Muscle layer of colon (tissue), 2 donors: ENCODE measurements around the gene NXN.
"Not testable (repeated sequence)": the region's sequence is repeated elsewhere in the genome, so short reads cannot be mapped to it uniquely, and the experiment has no call there.

Experiments
- H3K27ac ChIP-seq: one replicate; pipeline ENCODE4 v1.7.0; 2013; ENCODE audit warnings: low read depth, mild to moderate bottlenecking, low read length, moderate library complexity
- H3K27me3 ChIP-seq, 2 donors: one replicate each; pipeline ENCODE4 v1.7.0; 2013; ENCODE audit warnings: low read length in 2 of 2, mild to moderate bottlenecking in 2 of 2; ENCODE audit not compliant: insufficient read depth in 2 of 2, control insufficient read depth in 1 of 2
- H3K36me3 ChIP-seq: one replicate; pipeline ENCODE4 v1.7.0; 2013; ENCODE audit warnings: mild to moderate bottlenecking, low read length; ENCODE audit not compliant: insufficient read depth
- H3K4me1 ChIP-seq: one replicate; pipeline ENCODE4 v1.7.0; 2013; ENCODE audit warnings: mild to moderate bottlenecking, low read length; ENCODE audit not compliant: insufficient read depth
- H3K4me3 ChIP-seq, 2 donors: one replicate each; pipeline ENCODE4 v1.7.0; 2013; ENCODE audit warnings: low read length in 2 of 2, low read depth in 1 of 2, mild to moderate bottlenecking in 1 of 2, moderate library complexity in 1 of 2
- H3K9ac ChIP-seq: one replicate; pipeline ENCODE4 v1.7.0; 2013; ENCODE audit warnings: low read length
- H3K9me3 ChIP-seq: one replicate; pipeline ENCODE4 v1.7.0; 2013; ENCODE audit warnings: mild to moderate bottlenecking, low read length
- donor health status: abdominal sarcoma.
- donor health status: Adenocarcinoma of cecum.

The NXN gene

GRCh38 chr17:753418-753817 lies 226.2 kb downstream of the NXN start:
- H3K9me3 ChIP-seq: no peaks in the 10 kb centered on the region
- peaks cover 21% of the 10 kb centered on the region for H3K4me1 ChIP-seq
- H3K27me3 ChIP-seq: no peaks in the 10 kb centered on the region
- no peak overlapping the region for H3K9ac ChIP-seq
- no peak overlapping the region for H3K27ac ChIP-seq
- no peaks in the 10 kb centered on the region for H3K36me3 ChIP-seq
- no peak overlapping the region for H3K4me3 ChIP-seq

- no peaks in the 10 kb centered on the region for H3K27me3 ChIP-seq
- H3K9me3 ChIP-seq: no peaks in the 10 kb centered on the region
- peaks cover 21% of the 10 kb centered on the region for H3K4me1 ChIP-seq
- peak overlapping the region; percentile 85 to 87 for H3K4me3 ChIP-seq
- peak overlapping the region; percentile 6 for H3K9ac ChIP-seq
- H3K36me3 ChIP-seq: peaks cover 4% of the 10 kb centered on the region
- peak overlapping the region; percentile 13 for H3K27ac ChIP-seq
Measured at GRCh38 chr17:752620-753219, 226.9 kb downstream of the NXN start.

GRCh38 chr17:752002-752619 lies 227.5 kb downstream of the NXN start, which contains the start of gene GEMIN4:
Gene GEMIN4, minus strand, starts transcription at chr17:752264. Its CDS starts 122 bp downstream, at chr17:752142.
- Histone ChIP-seq H3K9me3 (no peaks in the 10 kb centered on the region), H3K4me3 (peak within 1 kb of the TSS; percentile 85 to 87), H3K36me3 (peaks cover 10% of the 10 kb centered on the region), H3K4me1 (peaks cover 21% of the 10 kb centered on the region), H3K27ac (peak within 1 kb of the TSS; percentile 13), H3K27me3 (no peaks in the 10 kb centered on the region), H3K9ac (peak within 1 kb of the TSS; percentile 6)

- peak overlapping the region; percentile 13 for H3K27ac ChIP-seq
- peak overlapping the region; percentile 6 for H3K9ac ChIP-seq
- H3K9me3 ChIP-seq: no peaks in the 10 kb centered on the region
- H3K27me3 ChIP-seq: no peaks in the 10 kb centered on the region
- peaks cover 21% of the 10 kb centered on the region for H3K4me1 ChIP-seq
- H3K4me3 ChIP-seq: peak overlapping the region; percentile 85 to 87
- peaks cover 16% of the 10 kb centered on the region for H3K36me3 ChIP-seq
Measured at GRCh38 chr17:751269-752001, 228.1 kb downstream of the NXN start.

GRCh38 chr17:750431-751037 lies 229.0 kb downstream of the NXN start:
- Histone ChIP-seq H3K27ac (no peak overlapping the region), H3K9ac (peak overlapping the region; percentile 6)

GRCh38 chr17:749359-749758 lies 230.2 kb downstream of the NXN start:
- H3K9ac ChIP-seq, H3K27ac ChIP-seq, H3K9me3 ChIP-seq, H3K27me3 ChIP-seq, H3K4me3 ChIP-seq: not testable (repeated sequence)
- peaks cover 36% of the 10 kb centered on the region for H3K36me3 ChIP-seq
- H3K4me1 ChIP-seq: peaks cover 21% of the 10 kb centered on the region

More at GRCh38 chr17:750431-751037, 229.0 kb downstream of the NXN start:
- H3K4me3 ChIP-seq: peak overlapping the region in 1 of 2 donors; percentile 87
- H3K9me3 ChIP-seq: no peaks in the 10 kb centered on the region
- no peaks in the 10 kb centered on the region for H3K27me3 ChIP-seq
- H3K4me1 ChIP-seq: peaks cover 21% of the 10 kb centered on the region
- peaks cover 25% of the 10 kb centered on the region for H3K36me3 ChIP-seq
